HEK293T (cell line): Measurements from ENCODE around the gene TAF1B.

ENCODE experiments used
- ELF4 ChIP-seq: fragments of 450-650 bp; IDR thresholded peaks from 2 replicates; pipeline ENCODE4 v1.6.1; 2017; ENCODE audit warnings: antibody characterized with exemption
- FOXM1 ChIP-seq: fragments of 450-650 bp; IDR thresholded peaks from 2 replicates; pipeline ENCODE4 v1.6.1; 2017; ENCODE audit warnings: mild to moderate bottlenecking, borderline replicate concordance
- PKNOX1 ChIP-seq: fragments of 450-650 bp; IDR thresholded peaks from 2 replicates; pipeline ENCODE4 v1.6.1; 2016

GRCh38 chr2:9914384-9915065, 71.3 kb downstream of the TAF1B start:
- TF ChIP-seq PKNOX1 (no peak), FOXM1 (no peak), ELF4 (no peak)
